Measurements from ENCODE around the gene IL1RAPL2.

Gene IL1RAPL2

GRCh38 chrX:105463473-105463872, 897.5 kb downstream of the IL1RAPL2 start:
- no peak for DNase-seq (ENCODE audit: low read depth)

- DNase-seq (ENCODE audit: low read depth), result no peak
Observed at GRCh38 chrX:105464618-105465017, 898.6 kb downstream of the IL1RAPL2 start.

- DNase-seq (ENCODE audit: low read depth), result no peak
Observed at GRCh38 chrX:105468741-105469140, 902.7 kb downstream of the IL1RAPL2 start.

GRCh38 chrX:105471597-105471996, 905.6 kb downstream of the IL1RAPL2 start:
- DNase-seq (ENCODE audit: low read depth), result no peak

GRCh38 chrX:105475801-105476200, 909.8 kb downstream of the IL1RAPL2 start:
- no peak for DNase-seq (ENCODE audit: low read depth)

GRCh38 chrX:105477351-105477750, 911.4 kb downstream of the IL1RAPL2 start:
- DNase-seq (ENCODE audit: low read depth), result no peak

GRCh38 chrX:105480646-105481310, 914.8 kb downstream of the IL1RAPL2 start:
- DNase-seq (ENCODE audit: low read depth), result no peak

GRCh38 chrX:105483011-105483410, 917.0 kb downstream of the IL1RAPL2 start:
- DNase-seq (ENCODE audit: low read depth), result no peak

- no peak for DNase-seq (ENCODE audit: low read depth)
Observed at GRCh38 chrX:105488716-105489115, 922.7 kb downstream of the IL1RAPL2 start.

GRCh38 chrX:105495376-105495775, 929.4 kb downstream of the IL1RAPL2 start:
- no peak for DNase-seq (ENCODE audit: low read depth)

GRCh38 chrX:105502336-105502735, 936.3 kb downstream of the IL1RAPL2 start:
- DNase-seq (ENCODE audit: low read depth), result no peak

- DNase-seq (ENCODE audit: low read depth), result no peak
Observed at GRCh38 chrX:105515561-105515960, 949.6 kb downstream of the IL1RAPL2 start.

GRCh38 chrX:105526431-105526830, 960.4 kb downstream of the IL1RAPL2 start:
- DNase-seq (ENCODE audit: low read depth), result no peak

- no peak for DNase-seq (ENCODE audit: low read depth)
Observed at GRCh38 chrX:105527759-105528158, 961.8 kb downstream of the IL1RAPL2 start.

GRCh38 chrX:105533951-105534350, 968.0 kb downstream of the IL1RAPL2 start:
- DNase-seq (ENCODE audit: low read depth), result no peak

GRCh38 chrX:105543283-105543682, 977.3 kb downstream of the IL1RAPL2 start:
- DNase-seq (ENCODE audit: low read depth), result no peak

- no peak for DNase-seq (ENCODE audit: low read depth)
Observed at GRCh38 chrX:105550043-105550663, 984.2 kb downstream of the IL1RAPL2 start.

GRCh38 chrX:105552395-105552794, 986.4 kb downstream of the IL1RAPL2 start:
- no peak for DNase-seq (ENCODE audit: low read depth)

- DNase-seq (ENCODE audit: low read depth), result no peak
Observed at GRCh38 chrX:105553118-105553517, 987.1 kb downstream of the IL1RAPL2 start.

- no peak for DNase-seq (ENCODE audit: low read depth)
Observed at GRCh38 chrX:105564501-105564900, 998.5 kb downstream of the IL1RAPL2 start.

- no peak for DNase-seq (ENCODE audit: low read depth)
Observed at GRCh38 chrX:105565856-105566255, 999.9 kb downstream of the IL1RAPL2 start.

GRCh38 chrX:105567082-105567481, 1001.1 kb downstream of the IL1RAPL2 start:
- no peak for DNase-seq (ENCODE audit: low read depth)

GRCh38 chrX:105608745-105609144, 1042.7 kb downstream of the IL1RAPL2 start:
- DNase-seq (ENCODE audit: low read depth), result no peak

GRCh38 chrX:105609530-105609929, 1043.5 kb downstream of the IL1RAPL2 start:
- no peak for DNase-seq (ENCODE audit: low read depth)

All from stimulated activated CD8-positive, alpha-beta memory T cell treated with anti-CD3 and anti-CD28 coated beads, Interleukin-12 subunit alpha, Interleukin-12 subunit beta, amount 100 ng/mL, for 4 hours (primary cell).